B cell (primary cell): ENCODE results near the gene UBR3. TPM values are rescaled to one million over a fixed set of nuclear protein-coding genes. Genes with fewer than 3 reads are reported as not detected.

Experiments used
- ATAC-seq: fragments of 200-7000 bp; cut with Tn5 transposase; one replicate; pipeline ENCODE4 v1.10.0; 2021; ENCODE audit warnings: low read depth, mild to moderate bottlenecking, moderate number of reproducible peaks, moderate library complexity
- CTCF ChIA-PET: fragments of 350-600 bp; sonication (Branson Sonifier 250); formaldehyde crosslinking; loops from one replicate; lab custom pipeline; 2021; ENCODE audit warnings: antibody characterized with exemption, inconsistent platforms; lab: Charles Lee
- POLR2A ChIA-PET: fragments of 350-600 bp; sonication (Branson Sonifier 250); formaldehyde crosslinking; loops from one replicate; lab custom pipeline; 2021; ENCODE audit warnings: antibody characterized with exemption; lab: Charles Lee
- DNase-seq: peaks from one replicate; pipeline ENCODE4 v3.0.0; 2013
- H2AFZ ChIP-seq: 2 replicates; pipeline ENCODE4 v1.6.1; 2012; ENCODE audit warnings: mild to moderate bottlenecking, low read depth, low read length; ENCODE audit not compliant: insufficient read depth, poor library complexity, severe bottlenecking
- H3K27ac ChIP-seq, 2 donors: 1 replicate in 1 of 2; 2 replicates in 1 of 2; pipeline ENCODE4 v1.5.1; 2012 to 2013; ENCODE audit warnings: low read length in 2 of 2, mild to moderate bottlenecking in 2 of 2, moderate library complexity in 1 of 2
- H3K27me3 ChIP-seq, 4 experiments: fragments of 200-600 bp in 1 of 4; sonication (generic) in 1 of 4; replicated peaks in 1 of 4; 1 replicate in 2 of 4; 2 replicates in 2 of 4; pipeline versions ENCODE4 v1.6.1 to v1.7.0; 2013 to 2016; ENCODE audit warnings: low read length in 3 of 4, mild to moderate bottlenecking in 2 of 4, mixed read lengths in 1 of 4, moderate library complexity in 1 of 4; ENCODE audit not compliant: insufficient read depth in 4 of 4, control insufficient read depth in 3 of 4; ENCODE audit errors: control extremely low read depth in 1 of 4
- H3K36me3 ChIP-seq, 2 experiments: replicated peaks in 1 of 2; 1 replicate in 1 of 2; 2 replicates in 1 of 2; pipeline versions ENCODE4 v1.6.1 to v1.7.1; 2013; ENCODE audit warnings: low read length in 1 of 2; ENCODE audit not compliant: insufficient read depth in 2 of 2, control insufficient read depth in 1 of 2; ENCODE audit errors: control extremely low read depth in 1 of 2, extremely low read depth in 1 of 2
- H3K4me1 ChIP-seq, 2 donors: fragments of 200-600 bp in 1 of 2; sonication (generic) in 1 of 2; 1 replicate in 1 of 2; 2 replicates in 1 of 2; pipeline versions ENCODE4 v1.5.1 to v1.6.1; 2013 to 2017; ENCODE audit warnings: low read length in 2 of 2; ENCODE audit not compliant: control insufficient read depth in 2 of 2, insufficient read depth in 2 of 2
- H3K4me2 ChIP-seq: replicated peaks from 2 replicates; pipeline ENCODE3; 2012; ENCODE audit warnings: mild to moderate bottlenecking, low read depth, low read length; ENCODE audit not compliant: poor library complexity, severe bottlenecking
- H3K4me3 ChIP-seq, 5 experiments: fragments of 200-600 bp in 1 of 5; sonication (generic) in 1 of 5; 1 replicate in 3 of 5; 2 replicates in 2 of 5; pipeline versions ENCODE4 v1.5.1 to v1.7.0; 2011 to 2016; ENCODE audit warnings: low read length in 4 of 5, mild to moderate bottlenecking in 4 of 5, low read depth in 2 of 5, control low read depth in 1 of 5, moderate library complexity in 1 of 5; ENCODE audit not compliant: insufficient read depth in 1 of 5; ENCODE audit errors: control extremely low read depth in 1 of 5, extremely low read depth in 1 of 5
- H3K79me2 ChIP-seq: fragments of 200-600 bp; sonication (generic); one replicate; pipeline ENCODE4 v1.6.0; 2016; ENCODE audit warnings: low read length; ENCODE audit not compliant: control insufficient read depth, insufficient read depth
- H3K9ac ChIP-seq: fragments of 200-600 bp; sonication (generic); 2 replicates; pipeline ENCODE4 v1.6.1; 2017; ENCODE audit warnings: mild to moderate bottlenecking, low read length, moderate library complexity
- H3K9me3 ChIP-seq, 3 donors: one replicate each; pipeline versions ENCODE4 v1.6.1 to v1.7.1; 2013; ENCODE audit warnings: low read length in 2 of 3; ENCODE audit not compliant: control insufficient read depth in 2 of 3, insufficient read depth in 1 of 3; ENCODE audit errors: control extremely low read depth in 1 of 3
- H4K20me1 ChIP-seq: 2 replicates; pipeline ENCODE4 v1.6.0; 2012; ENCODE audit warnings: mild to moderate bottlenecking, low read length; ENCODE audit not compliant: insufficient read depth, control insufficient read depth, poor library complexity, severe bottlenecking
- H3K27ac Mint-ChIP-seq: one replicate; pipeline ENCODE4 v1.8.0; 2021; ENCODE audit warnings: mixed read lengths
- H3K27me3 Mint-ChIP-seq: one replicate; pipeline ENCODE4 v1.8.0; 2021; ENCODE audit warnings: mixed read lengths
- H3K4me1 Mint-ChIP-seq: one replicate; pipeline ENCODE4 v1.8.0; 2021; ENCODE audit warnings: mixed read lengths
- H3K4me3 Mint-ChIP-seq: one replicate; pipeline ENCODE4 v1.8.0; 2021; ENCODE audit warnings: mixed read lengths
- H3K9me3 Mint-ChIP-seq: one replicate; pipeline ENCODE4 v1.8.0; 2022; ENCODE audit warnings: mixed read lengths; ENCODE audit not compliant: insufficient read depth
- CTCF ChIP-seq: fragments of 200-600 bp; IDR thresholded peaks from one replicate; pipeline ENCODE4 v1.8.0; 2022; ENCODE audit warnings: antibody characterized with exemption, mild to moderate bottlenecking
- EZH2 ChIP-seq: IDR thresholded peaks from 2 replicates; pipeline ENCODE4 v1.6.1; 2012; ENCODE audit warnings: borderline replicate concordance, low read depth, mild to moderate bottlenecking, moderate library complexity, low read length; ENCODE audit not compliant: insufficient read depth, poor library complexity, severe bottlenecking
- WGBS: methylation state at CpG from one replicate; pipeline ENCODE4 v1.1.5; 2013; ENCODE audit warnings: missing lambda C conversion rate; ENCODE audit not compliant: insufficient coverage; 5-methylcytosine and 5-hydroxymethylcytosine counted together
- intact Hi-C: fragments of 100-400 bp; cut with micrococcal nuclease; formaldehyde crosslinking; loops from one replicate; pipeline ENCODE4 v1.10.0; 2022
- polyA plus RNA-seq: library from polyadenylated mRNA; depleted of rRNA; stranded (reverse); fragments of >200 nt; gene quantifications from 2 replicates; pipeline ENCODE4 v1.2.3, GENCODE V29; 2012
- total RNA-seq, 2 donors: library from RNA; stranded (reverse); fragments of 120-200 nt in 1 of 2; gene quantifications; 1 replicate in 1 of 2; 2 replicates in 1 of 2; pipeline versions ENCODE4 v1.2.3 to v1.2.4, GENCODE V29; 2013 to 2022

UBR3 gene
- total and polyA plus RNA-seq, 2 donors (not counting 1 experiment from before 2014, with no cell fraction given) = 5.9 to 58.1 TPM

DNA sequence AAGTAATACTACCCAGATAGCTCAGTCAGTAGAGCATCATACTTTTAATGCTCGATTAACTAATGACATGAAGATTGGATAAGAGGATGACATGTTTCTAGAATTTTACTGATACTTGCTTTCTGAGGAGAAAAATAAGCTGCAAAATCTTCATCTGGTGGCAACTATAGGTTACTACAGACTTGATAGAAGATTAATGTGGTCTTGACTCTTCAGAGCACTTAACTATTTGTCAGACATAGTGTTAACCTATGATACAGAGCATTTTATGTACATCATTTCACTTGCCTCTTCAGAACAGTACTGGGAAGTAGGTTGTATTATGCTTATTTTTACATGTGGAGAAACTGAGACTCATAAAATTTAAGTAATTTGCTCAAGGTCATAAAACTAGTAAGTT lies 83.9 kb downstream of the UBR3 start:
- H3K79me2 ChIP-seq = no peaks in the 10 kb centered on the region
- no peaks in the 10 kb centered on the region for H3K4me1 ChIP-seq
- ChIA-PET CTCF (no interaction called here), POLR2A (no interaction called here)
- no peak overlapping the region for H3K4me2 ChIP-seq
- intact Hi-C loops = no loop called here
- peaks cover 2 to 8% of the 10 kb centered on the region in 2 experiments for H3K36me3 ChIP-seq
- H3K27me3 ChIP-seq = no peaks in the 10 kb centered on the region
- WGBS = 100% methylated on average over 1 of the region's 1 CpG
- no peak overlapping the region for H3K27ac ChIP-seq
- ATAC-seq = no peak
- H3K4me3 ChIP-seq = no peak overlapping the region
- no peaks in the 10 kb centered on the region for H3K9me3 Mint-ChIP-seq
- no peak overlapping the region for H2AFZ ChIP-seq
- H3K4me3 Mint-ChIP-seq = no peak overlapping the region
- no peaks in the 10 kb centered on the region for H3K9me3 ChIP-seq
- H3K9ac ChIP-seq = no peak overlapping the region
- DNase-seq = no peak
- no peaks in the 10 kb centered on the region for H3K4me1 Mint-ChIP-seq
- H3K27me3 Mint-ChIP-seq = no peaks in the 10 kb centered on the region
- no peaks in the 10 kb centered on the region for H4K20me1 ChIP-seq
- no peak overlapping the region for H3K27ac Mint-ChIP-seq
- no peak for TF ChIP-seq EZH2
- TF ChIP-seq CTCF = no peak

GRCh38 chr2:169916623-169917022 lies 89.4 kb downstream of the UBR3 start:
- H3K79me2 ChIP-seq = no peaks in the 10 kb centered on the region
- no peaks in the 10 kb centered on the region for H3K4me1 ChIP-seq
- no peaks in the 10 kb centered on the region for H3K9me3 ChIP-seq
- ATAC-seq (no peak), DNase-seq (no peak)
- no peak overlapping the region for H3K27ac ChIP-seq
- no peak overlapping the region for H2AFZ ChIP-seq
- Mint-ChIP-seq H3K27me3 (no peaks in the 10 kb centered on the region), H3K4me3 (no peak overlapping the region), H3K4me1 (no peaks in the 10 kb centered on the region), H3K27ac (no peak overlapping the region), H3K9me3 (no peaks in the 10 kb centered on the region)
- no peak overlapping the region for H3K4me2 ChIP-seq
- no peak overlapping the region for H3K4me3 ChIP-seq
- H3K27me3 ChIP-seq = no peaks in the 10 kb centered on the region
- peaks cover 2 to 14% of the 10 kb centered on the region in 2 experiments for H3K36me3 ChIP-seq
- ChIA-PET CTCF (no interaction called here), POLR2A (no interaction called here)
- TF ChIP-seq EZH2 = no peak
- TF ChIP-seq CTCF = no peak
- H4K20me1 ChIP-seq = no peaks in the 10 kb centered on the region
- no peak overlapping the region for H3K9ac ChIP-seq
- intact Hi-C loops = no loop called here
